ENCODE data around the gene OTOR.

DNA sequence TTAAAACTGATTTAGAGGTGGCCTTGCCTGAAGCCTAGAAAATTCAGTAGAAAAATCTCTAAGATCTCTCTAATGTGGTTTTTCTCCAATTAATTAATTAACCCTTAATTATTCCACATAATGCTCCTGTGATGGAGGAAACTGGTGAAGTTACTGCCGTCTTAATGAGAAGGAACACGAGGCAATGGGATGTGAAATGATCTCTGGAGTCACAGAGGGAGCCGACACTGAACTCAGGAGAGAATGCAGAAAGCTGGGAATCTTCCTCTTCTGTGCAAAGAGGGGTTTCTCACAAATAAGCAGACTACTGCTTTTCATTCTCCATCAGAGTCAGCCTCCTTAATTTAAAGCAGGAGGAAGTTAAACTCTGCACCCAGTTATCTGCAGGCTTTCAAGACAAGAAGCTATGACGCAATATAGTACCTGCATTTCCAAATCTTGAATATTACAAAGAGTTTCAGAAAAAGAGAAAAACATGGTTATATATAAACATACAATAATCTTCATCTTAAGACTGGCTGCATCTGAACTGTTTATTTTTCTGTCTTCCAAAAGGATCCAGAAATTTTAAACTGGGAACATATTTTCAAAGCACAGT lies 36.4 kb upstream of the OTOR start:
- TF ChIP-seq YY1 (IDR thresholded peaks at IDR 0.05; ENCODE audit: insufficient read depth, insufficient read length): no peak
- TF ChIP-seq SUZ12 (IDR thresholded peaks at IDR 0.05; ENCODE audit: extremely low read depth, insufficient read depth, insufficient read length): no peak
- TF ChIP-seq ZNF274 (IDR thresholded peaks at IDR 0.05; ENCODE audit: low read depth, low read length): no peak
